ENCODE results near the gene DPH7.
A peak's percentile ranks its signal among the peaks of the same experiment; 100 is the strongest.
"Not testable (repeated sequence)": the region's sequence is repeated elsewhere in the genome, so short reads cannot be mapped to it uniquely, and the experiment has no call there.

The DPH7 gene

DNA sequence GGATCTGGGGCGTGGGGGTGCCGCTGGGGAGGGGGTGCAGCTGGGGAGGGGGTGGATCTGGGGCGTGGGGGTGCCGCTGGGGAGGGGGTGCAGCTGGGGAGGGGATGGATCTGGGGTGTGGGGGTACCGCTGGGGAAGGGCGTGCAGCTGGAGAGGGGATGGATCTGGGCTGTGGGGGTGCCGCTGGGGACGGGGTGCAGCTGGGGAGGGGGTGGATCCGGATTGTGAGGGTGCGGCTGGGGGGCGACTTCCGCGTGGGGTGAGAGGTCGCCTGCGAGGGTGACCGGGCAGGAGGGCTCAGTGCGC lies 27.8 kb downstream of the DPH7 start:
- FAIRE-seq; DNase-seq (ENCODE audit: low spot score): not testable (repeated sequence)

DNA sequence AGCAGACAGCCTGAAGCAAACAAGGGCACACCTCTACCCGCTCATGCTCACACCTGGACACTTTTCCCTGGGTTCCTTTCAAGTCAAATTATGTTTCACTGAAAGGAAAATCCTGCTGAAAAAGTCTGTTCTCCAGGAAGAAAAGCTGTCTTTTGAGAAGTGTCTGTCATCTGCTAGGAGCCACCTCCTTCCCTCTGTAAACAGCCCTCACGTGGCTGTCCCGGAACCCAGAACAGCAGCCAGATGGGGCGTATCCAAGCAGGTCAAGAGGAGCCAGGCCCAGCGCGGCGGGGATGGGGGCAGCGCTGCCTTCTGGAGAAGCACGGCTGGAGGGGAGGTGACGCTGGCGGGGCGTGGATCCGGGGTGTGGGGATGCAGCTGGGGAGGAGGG lies 28.5 kb downstream of the DPH7 start, which contains the start of gene PNPLA7:
Gene PNPLA7, minus strand, starts transcription at position 172 of the 391 bp plus-strand sequence. CDS start 205 bp downstream, outside the sequence.
- FAIRE-seq (no peak), DNase-seq (ENCODE audit: low spot score) (peak; percentile 78)

DNA sequence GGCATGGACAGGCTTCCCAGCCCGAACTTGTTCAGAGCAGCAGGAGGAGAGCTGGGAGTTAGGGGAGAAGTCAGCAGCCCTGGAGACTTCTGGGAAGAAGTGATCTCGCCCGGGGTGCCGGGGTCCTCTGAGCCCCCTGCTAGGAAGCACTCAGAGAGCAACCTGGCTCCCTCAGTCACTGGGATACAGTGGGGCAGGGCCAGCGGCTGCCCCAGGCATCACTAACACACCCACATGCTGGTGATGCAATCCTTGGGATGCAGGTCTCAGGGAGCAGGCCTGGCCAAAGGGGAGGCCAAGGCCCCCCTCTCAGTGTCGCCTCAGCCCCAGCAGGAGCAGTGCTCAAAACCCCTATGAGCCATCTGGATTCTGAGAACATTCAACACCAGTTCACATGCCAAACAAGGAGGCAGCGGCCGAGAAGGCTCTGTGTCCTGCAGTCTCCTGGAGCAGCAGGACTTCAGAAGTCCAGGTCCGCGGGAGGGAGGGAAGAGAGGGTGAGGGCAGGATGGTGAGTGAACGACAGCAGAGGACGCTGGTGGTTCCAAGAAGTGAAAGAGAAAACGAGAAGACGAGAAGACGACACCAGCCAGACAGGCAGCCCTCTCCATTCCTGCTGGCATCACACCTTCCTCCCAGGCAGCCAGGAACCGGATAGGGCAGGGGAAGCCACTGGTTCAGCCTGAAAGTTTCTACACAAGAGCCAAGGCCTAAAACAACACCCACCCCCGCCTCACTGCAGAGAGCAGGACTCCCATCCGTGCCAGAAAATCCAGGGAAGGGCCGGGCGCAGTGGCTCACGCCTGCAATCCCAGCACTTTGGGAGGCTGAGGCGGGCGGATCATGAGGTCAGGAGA lies 30.8 kb downstream of the DPH7 start:
- FAIRE-seq, result no peak

DNA sequence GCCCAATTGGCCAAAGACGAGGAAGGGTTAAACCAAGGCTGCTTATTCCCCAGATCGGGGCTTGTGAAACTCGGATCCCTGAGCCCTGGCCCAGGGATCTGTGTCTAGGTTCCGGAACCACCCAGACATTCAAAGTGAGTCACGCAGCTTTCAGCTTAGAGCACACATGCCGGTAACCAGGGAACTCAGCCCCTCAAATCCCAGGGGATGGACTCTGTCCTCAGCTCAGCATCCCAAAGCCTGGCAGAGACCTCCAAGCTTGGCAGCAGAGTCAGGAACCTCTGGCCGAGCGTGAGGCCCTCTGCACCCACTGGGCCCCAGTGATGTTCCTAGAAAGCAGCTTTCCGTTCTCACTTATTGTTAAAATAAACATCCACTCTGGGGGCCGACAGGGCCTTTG lies 33.6 kb downstream of the DPH7 start:
- DNase-seq (ENCODE audit: low spot score) (no peak), FAIRE-seq (no peak)

More for the DNA sequence above, 30.8 kb downstream of the DPH7 start:
- no peak for DNase-seq (ENCODE audit: low spot score)

DNA sequence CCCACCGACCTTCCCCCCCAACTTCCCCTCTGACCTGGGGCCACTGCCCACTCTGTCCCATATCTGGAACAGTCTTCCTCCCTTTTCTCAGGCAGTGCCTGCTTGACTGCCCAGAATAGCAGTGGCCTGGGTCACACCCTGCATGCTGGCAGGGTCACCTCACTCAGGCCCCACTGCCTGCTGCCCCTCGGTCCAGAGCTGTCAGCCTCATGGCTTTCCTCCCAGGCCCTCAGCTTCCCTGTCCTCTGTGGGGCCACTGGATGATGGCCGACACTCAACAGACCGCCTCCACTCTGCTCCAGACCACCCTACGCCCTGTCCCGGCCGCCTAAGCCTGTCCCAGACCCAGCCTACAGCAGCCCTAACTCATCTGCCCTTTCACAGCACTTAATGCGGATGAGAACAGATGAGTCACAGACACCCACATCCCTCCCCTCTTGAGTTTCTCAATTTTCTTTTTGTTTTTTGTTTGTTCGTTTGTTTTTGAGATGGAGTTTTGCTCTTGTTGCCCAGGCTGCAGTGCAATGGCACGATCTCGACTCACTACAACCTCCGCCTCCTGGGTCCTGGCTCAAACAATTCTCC lies 34.5 kb downstream of the DPH7 start:
- DNase-seq (ENCODE audit: low spot score) (no peak), FAIRE-seq (no peak)

DNA sequence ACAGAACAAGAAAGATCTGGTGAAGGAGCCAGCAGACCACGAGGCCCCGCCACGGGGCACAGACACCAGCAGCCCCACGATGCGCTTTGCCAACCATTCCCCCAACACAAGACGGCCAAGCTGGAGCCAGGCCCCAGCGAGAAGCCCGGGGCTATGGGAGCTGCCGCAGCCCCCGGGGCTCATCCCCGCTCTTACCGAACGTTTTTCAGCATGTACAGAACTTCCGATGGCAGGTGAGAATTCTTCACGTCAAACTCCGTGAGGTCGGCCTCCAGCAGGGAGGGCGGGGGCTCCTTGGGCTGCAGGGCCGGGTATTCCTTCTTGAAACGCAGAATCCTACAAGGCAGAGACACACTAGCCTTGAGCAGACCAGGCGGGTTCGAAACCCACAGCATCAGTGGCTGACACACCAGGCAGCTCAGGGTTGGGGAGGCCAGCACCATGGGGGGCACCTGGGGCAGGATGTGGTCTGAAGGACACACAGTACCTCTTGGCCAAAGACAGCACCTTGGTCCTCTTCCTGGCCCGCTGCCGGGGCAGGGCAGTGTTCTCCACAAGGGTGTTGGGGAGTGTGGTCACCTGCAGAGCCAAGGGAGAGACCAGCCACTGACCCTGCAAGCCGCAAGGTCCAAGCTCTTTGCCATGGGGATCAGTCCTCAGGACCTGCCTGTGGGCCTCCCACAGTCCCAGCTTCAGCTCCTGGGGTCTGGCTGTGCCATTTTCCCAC lies 35.3 kb downstream of the DPH7 start:
- no peak for FAIRE-seq
- no peak for DNase-seq (ENCODE audit: low spot score)

DNA sequence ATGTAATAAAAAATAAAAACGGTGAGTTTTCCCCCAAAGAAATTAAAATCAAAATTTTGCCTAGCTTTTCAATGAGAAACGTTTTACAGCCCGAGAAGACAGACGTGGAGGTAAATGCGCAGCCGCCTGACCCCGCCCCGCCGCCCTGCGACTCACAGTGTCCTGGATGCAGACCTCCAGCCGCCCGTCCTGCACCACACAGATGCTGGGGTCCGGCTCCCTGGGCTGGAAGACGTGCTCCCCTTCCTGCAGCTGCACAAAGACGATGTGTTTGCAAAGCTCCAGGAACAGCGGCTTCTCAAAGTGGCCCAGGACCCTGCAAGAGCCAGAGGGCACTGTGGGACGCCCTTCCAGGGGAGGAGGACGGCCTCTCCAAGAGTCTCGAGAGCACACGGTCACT lies 36.2 kb downstream of the DPH7 start:
- FAIRE-seq (no peak), DNase-seq (ENCODE audit: low spot score) (no peak)

DNA sequence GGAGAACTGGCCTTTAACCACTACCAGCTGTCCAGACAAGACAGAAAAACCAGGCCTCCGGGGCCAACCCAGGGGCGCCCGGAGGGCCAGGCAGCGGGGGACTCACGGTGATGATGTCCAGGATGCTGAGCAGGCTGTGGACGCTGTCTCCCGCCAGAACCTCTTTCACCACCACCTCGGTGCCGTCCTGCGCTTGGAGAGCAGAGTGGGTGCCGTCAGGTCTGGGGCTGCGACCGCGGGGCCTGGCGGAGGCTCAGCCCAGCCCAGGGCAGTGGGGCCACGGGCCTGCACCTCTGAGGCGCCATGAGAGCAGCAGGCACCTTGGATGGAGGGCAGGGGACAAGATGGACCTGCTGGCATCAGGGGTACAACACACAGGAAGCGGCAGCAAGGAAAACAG lies 38.2 kb downstream of the DPH7 start:
- DNase-seq (ENCODE audit: low spot score) (no peak), FAIRE-seq (no peak)

DNA sequence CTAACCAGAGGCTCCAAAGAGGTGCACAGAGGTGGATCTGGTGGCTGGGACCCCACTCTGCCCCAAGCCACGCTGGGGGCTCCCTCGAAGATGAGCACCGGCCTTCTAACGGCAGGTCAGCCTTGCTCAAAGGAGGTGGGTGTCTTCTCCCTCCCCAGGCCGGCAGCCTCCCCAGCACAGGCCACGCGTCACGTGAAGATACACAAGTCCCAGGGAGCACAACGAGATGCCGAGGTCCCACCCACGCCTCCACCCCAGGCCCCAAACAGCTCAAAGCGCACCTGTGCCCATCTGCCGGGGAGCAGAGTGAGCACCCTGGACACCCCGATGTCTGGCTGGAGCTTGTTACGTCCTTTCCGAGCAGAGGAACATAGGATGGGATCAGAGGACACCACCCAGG lies 40.7 kb downstream of the DPH7 start:
- FAIRE-seq (no peak), DNase-seq (ENCODE audit: low spot score) (no peak)

DNA sequence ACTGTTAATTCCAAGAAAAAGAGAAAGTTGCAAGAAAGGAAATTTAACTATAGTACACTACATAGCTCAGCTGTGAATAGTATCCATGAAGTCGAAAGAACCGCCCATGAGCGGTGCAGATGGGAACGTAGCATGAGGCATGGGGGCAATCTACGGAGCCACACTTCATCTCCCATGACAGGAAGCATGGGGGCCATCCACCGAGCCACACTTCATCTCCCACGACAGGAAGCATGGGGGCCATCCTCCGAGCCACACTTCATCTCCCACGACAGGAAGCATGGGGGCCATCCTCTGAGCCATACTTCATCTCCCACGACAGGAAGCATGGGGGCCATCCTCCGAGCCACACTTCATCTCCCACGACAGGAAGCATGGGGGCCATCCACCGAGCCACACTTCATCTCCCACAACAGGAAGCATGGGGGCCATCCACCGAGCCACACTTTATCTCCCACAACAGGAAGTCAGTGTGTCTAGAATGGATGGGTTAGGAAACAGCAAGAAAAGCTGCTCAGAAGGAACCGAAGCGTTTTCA lies 42.1 kb downstream of the DPH7 start:
- not testable (repeated sequence) for FAIRE-seq; DNase-seq (ENCODE audit: low spot score)

DNA sequence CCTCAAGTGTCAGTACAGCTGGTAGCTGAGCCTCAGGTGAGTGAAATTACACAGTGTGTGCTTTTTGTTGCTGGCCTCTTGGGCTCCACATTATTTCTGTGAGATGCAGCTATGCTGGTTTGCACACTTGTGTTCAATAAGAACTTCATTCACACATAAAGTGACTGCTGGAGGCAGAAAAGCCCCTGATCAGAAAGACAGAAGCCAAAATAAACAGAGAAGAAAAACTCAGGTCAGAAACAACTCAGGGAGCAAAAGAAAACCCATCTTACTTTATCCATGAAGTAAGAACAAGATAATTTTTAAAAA lies 43.7 kb downstream of the DPH7 start:
- DNase-seq (ENCODE audit: low spot score) (no peak), FAIRE-seq (no peak)

DNA sequence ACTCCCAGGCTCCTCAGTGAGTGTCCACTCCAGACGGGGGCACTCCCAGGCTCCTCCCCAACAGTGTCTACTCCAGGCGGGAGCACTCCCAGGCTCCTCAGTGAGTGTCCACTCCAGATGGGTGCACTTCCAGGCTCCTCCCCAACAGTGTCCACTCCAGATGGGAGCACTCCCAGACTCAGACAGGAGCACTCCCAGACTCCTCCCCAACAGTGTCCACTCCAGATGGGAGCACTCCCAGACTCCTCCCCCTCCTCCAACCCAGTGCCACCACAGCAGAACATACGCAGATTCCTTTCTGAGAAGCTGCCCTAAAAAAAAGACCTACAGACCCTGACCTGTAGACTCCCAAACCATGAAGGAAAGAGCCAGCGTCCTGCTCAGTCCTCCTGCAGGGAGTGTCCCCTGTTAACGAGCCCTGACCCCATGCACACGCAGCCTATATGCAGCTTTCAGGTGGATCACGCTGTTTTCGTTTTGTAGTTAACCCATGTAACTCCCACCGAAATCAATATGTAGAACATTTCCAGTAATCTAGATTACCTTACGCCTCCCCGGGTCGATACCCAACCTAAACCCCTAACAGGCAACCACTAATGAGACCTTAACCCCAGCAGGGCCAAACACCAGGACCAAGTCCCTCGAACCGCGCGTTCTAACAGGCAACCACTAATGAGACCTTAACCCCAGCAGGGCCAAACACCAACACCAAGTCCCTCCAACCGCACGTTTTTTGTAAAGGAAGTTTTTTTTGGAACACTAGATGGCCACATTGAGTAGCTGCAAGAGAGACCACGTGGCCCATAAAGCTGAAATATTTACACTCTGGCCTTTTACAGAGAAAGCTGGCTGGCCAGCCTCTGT lies 44.2 kb downstream of the DPH7 start:
- DNase-seq (ENCODE audit: low spot score), result peak; percentile 54
- FAIRE-seq, result no peak

DNA sequence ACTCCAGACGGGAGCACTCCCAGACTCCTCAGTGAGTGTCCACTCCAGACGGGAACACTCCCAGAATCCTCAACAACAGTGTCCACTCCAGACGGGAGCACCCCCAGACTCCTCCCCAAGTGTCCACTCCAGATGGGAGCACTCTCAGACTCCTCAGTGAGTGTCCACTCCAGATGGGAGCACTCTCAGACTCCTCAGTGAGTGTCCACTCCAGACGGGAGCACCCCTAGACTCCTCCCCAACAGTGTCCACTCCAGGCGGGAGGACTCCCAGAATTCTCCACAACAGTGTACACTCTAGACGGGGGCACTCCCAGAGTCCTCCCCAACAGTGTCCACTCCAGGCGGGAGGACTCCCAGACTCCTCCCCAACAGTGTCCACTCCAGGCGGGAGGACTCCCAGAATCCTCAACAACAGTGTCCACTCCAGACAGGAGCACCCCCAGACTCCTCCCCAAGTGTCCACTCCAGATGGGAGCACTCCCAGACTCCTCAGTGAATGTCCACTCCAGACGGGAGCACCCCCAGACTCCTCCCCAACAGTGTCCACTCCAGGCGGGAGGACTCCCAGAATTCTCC lies 45.7 kb downstream of the DPH7 start:
- DNase-seq (ENCODE audit: low spot score); FAIRE-seq: not testable (repeated sequence)

DNA sequence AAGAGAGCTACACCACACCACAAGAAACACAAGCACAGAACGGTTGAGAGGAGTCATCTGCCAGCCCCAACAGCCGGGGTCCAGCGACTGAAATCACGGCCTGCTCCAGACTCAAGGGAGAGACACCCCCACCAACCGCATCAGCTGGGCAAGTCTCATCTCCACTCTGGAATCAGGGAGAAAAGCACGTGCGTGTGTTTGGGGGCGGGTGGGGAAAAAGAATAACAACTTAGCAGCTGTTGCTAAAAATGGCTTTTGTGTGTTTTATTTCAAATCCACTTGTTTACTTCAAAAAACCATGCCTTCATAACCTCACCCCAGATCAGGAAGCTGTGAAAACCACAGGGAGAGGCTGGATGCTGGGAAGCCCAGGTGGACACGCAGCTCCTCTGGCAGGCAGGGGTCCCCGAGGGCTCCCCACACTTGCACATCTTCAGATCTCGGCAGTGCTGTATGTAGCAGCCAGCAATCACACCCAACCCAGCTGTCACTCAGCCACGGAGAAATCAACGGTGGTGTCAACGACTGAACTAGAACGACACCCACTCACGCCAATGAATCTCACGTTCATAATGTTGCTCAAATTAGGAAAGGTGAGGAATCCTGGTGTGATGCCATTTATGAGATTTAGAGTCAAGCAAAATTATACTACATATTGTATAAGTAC lies 47.5 kb downstream of the DPH7 start:
- FAIRE-seq, result no peak
- DNase-seq (ENCODE audit: low spot score), result no peak

DNA sequence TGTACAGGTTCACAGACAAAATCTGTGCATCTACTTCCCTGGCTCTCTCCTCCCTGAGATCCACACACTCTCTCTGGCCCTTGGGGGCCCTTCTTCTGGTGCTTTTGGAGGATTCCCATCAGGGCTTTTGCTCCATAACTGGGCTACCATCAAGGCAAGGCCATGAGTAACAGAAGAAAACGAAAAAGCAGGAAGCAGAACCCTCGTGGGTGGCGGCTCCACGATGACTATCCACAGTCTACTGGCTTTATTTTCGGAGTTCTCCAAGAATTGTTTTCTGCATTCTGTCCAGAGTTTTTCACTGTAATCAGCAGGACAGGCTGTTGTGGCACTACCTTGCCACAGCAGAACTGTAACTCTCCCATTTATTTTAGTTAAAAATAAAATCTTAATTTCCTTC lies 48.4 kb downstream of the DPH7 start:
- DNase-seq (ENCODE audit: low spot score), result no peak
- FAIRE-seq, result no peak

DNA sequence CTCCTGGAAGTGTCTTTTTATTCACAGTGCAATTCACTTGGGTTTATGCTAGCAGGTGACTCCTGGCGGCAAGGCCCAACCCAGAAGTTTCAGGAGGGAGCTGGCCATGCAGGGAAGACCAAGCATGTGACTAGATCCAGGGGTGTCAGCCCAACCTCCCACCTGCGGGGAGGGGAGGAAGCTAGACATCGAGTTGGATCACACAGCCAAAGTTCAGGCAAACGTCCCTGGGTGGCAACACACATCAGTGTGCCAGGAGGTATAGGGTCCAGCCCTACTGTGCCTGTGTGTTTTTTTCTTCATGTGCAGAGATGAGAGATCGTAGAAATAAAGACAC lies 53.8 kb downstream of the DPH7 start:
- FAIRE-seq, result no peak
- DNase-seq (ENCODE audit: low spot score), result no peak

DNA sequence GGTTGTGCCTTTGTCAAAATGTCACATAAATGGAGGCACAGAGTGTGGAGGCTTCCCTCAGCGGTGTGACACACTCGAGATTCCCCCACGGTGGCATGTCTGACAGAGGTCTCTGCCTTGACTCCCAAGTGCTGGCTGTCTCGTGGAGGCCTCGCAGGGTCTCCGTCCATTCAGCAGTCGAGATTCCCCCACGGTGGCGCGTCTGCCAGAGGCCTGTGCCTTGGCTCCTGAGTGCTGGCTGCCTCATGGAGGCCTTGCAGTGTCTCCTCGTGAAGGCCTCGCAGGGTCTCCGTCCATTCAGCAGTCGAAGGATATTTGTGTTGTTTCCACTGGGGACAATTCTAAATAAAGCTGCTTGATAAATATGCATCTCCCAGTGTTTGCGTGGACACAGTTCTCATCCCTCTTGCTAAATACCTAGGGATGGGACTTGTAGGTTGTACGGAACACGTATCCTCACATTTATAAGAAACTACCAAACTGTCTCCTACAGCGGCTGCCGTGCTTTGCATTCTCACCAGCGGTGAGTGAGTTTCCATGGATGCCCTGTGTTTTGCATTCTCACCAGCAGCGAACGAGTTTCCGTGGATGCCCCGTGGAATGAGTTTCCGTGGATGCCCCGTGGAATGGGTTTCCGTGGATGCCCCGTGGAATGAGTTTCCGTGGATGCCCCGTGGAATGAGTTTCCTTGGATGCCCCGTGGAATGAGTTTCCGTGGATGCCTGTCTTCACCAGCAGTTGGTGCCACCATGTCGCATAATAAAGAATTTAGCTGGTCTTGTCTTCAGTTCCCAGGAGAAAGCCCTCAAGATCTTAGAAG lies 54.4 kb downstream of the DPH7 start:
- no peak for DNase-seq (ENCODE audit: low spot score)
- no peak for FAIRE-seq

DNA sequence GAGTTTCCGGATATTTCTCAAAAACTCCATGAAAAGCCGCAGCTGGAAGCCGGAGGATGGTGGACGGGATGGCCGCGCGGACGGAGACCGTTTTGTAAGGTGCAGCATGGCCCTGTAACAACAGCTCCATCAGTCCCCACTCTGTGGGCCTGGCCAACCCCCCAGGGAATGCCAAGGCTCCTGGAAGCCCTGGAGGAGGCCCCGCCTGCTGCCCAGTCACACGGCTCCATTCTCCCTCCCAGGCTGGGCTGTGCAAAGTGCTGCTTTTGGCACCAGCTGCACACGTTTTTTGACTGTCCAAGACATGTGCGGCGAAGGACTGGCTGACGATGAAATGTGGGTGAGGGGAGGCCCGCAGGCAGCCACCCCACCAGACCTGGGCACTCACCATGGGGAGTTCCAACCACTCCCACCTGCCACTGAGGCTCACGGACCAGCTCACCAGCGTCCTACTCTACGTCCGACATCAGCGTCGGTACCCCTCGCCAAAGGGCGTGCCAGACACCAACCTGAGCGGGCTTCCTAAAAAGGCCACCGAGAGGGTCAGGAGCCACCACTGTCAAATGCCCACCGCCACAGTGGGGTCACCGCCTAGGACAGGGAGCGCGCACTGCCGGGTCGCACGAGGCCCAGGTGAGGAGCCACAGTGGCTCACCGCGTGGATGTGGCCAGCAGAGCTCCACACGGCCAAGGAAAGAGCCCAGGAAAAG lies 55.8 kb downstream of the DPH7 start:
- FAIRE-seq, result no peak

DNA sequence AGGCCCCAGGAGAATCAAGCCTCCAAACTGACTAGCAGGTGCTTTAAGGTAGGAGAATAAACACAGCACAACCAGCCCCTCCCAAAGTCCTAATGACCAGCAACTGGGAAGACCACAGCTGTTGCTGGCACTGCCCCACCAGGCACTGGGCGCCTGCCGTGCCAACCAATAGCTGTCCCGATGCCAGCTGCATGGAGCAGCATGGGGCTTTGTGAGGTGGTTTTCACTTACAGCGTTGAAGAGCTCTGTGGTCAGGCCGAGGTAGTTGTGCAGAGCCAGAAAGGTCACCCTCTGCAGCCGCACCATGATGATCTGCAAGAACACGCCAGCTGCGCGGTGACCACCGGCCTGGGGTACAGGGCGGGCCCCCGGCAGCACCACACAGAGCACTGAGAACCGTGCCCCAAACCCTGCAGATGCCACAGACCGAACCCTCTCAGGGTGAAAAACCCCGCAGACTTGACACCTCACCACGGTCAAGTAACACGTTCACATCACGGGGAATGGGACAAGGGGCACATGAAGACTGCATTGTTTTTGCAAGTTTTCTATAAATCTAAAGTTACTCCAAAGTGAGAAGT lies 57.2 kb downstream of the DPH7 start:
- no peak for FAIRE-seq
- no peak for DNase-seq (ENCODE audit: low spot score)

More for the DNA sequence above, 55.8 kb downstream of the DPH7 start:
- no peak for DNase-seq (ENCODE audit: low spot score)
